HG02798 (cell line): ENCODE results near the gene GRPR.

ENCODE experiments used
- ATAC-seq: cut with Tn5 transposase; IDR thresholded peaks from one replicate; pipeline ENCODE4 v1.9.1; 2021; ENCODE audit warnings: mild to moderate bottlenecking; ENCODE audit not compliant: unreplicated experiment, poor library complexity

The GRPR gene

DNA sequence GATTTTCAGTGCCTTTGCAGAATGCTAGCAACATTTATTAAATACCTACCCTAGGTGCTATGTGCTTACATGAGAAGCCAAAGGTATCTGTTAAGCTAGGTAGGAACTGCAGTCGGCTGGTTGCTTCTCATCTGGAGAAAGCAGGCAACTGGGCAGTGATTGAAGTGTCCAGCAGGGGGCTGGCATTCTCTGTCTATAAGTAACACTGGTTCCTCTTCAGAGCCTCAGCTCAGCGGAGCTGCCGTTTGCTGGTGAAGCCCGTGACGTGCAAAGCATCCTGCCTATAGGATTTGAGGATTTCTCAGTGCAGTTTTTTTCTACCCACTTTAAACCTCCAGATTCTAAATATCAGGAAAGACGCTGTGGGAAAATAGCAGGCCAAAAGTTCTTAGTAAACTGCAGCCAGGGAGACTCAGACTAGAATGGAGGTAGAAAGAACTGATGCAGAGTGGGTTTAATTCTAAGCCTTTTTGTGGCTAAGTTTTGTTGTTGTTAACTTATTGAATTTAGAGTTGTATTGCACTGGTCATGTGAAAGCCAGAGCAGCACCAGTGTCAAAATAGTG is at the start of gene GRPR:
GRPR (plus strand) TSS at position 344 of the 565 bp plus-strand sequence. CDS start 389 bp downstream, outside the sequence.
- peak; percentile 70 for ATAC-seq

DNA sequence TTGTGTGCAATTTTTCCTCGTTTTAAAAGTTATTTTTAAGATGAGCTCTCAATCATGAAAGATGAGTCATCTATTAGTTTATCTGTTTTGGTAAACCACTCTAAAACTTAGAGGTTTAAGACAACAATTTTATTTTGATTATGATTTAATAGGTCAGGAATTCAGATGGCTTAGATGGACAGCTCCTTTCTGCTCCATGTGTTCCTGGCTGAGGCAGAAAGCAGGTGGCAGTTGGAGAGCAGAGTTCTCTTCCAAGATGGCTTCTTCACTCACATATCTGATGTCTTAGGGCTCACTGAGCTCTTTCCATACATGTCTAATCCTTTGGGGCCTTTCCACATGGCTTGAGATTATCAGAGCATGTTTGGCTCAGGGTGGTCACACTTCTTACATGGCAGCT is 48.3 kb upstream of the GRPR start:
- no peak for ATAC-seq

DNA sequence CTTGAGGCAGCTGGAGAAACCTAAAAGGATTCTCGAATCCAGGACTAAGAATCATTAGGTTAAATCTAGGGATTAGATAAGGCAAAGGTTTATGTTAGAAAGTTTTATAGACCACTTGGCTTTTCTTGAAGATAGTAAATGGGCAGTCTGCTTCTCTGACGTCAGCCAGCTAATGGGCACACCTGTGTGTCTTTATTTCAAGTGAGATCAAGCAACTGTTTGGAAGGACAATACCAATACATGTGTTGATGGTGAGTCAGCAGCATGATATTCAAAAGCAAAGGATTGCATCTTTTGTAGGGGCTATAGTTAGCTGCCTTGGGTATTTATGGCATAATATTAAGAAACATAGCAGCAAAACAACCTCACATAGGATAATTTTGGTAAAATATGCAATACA is 46.5 kb upstream of the GRPR start:
- ATAC-seq = no peak

DNA sequence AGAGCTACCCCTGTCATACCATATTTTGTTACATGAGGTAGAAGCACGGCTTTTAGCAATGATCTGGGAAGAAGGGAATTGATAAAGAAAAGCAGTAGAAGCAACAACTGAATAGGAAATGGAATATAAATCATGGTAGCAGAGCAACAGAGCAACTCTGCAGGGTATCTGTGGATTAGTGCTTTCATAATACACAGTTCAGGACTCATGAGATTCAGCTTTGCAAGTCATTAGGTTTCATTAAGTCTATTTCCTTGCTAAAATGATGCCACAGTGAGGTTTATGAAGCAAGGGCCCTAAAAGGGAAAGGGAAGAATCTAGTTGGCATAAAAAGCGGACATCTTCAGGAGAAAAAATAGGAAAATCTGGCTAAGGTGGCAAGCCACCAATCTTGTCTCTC is 45.6 kb upstream of the GRPR start:
- ATAC-seq = no peak

DNA sequence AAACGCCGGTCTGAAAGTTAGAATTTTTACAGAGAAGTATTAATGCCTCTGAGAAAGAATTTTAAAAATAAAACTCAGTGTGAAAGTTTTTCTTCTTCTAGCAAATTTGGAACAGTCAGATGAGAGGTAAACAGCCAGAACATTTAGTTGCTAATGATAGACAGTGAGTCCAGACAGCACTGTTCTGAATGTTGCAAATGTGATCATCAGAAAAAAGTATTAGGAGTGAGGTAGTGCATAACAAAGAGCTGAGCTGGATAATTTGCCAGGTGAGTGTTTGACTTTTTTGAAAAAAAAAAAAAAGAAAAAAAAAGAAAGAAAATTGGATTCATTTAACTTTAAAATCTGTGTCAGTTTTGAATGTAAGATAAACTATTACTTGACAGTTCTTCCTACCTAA is 42.0 kb upstream of the GRPR start:
- ATAC-seq = no peak

DNA sequence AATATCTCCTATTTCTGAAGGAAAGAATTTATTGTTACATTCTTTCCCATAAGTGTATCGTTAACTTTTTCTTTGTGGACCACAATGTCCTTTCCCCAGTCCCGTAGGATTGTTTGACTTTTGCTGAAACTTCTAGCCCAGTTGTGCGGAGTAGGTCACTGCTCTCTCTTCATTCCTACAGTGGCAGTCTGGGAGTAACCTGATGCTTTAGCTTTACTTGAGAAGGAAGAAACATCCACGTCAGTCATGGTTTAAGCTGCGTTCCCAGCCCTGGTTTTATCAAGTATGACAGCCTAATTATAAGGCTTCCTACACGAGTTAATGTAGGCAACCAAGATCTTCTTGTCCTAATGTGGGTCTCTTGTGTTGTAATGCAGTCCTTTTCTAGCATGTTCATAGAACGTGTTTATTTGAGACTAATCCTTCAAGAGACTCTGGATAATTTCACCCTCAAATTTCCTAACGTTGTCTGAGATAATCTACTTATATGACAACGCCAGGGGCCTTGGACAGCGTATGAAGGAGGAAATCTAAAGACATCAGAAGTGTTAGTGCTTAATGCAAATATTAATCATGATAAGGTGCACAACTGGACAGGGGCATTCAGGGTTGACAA is 40.8 kb upstream of the GRPR start:
- no peak for ATAC-seq

DNA sequence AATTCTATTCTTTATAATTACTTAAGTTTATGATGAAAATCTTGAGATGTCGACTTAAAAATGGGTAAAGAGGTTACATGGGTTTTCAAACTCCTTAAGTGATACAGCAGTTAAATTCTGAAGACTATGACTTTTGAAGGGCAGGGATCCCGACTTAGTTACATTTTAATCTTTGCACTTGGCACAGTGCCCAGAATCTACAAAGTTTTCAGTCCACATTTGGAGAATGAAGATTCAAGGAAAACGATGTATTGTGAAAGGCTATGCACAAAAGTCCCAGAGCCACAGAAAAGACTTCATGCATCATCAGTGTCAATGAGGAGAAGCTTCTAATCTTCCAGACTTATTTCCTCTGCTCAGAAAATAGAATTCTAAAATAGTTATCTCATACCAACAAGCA is 36.3 kb upstream of the GRPR start:
- no peak for ATAC-seq

DNA sequence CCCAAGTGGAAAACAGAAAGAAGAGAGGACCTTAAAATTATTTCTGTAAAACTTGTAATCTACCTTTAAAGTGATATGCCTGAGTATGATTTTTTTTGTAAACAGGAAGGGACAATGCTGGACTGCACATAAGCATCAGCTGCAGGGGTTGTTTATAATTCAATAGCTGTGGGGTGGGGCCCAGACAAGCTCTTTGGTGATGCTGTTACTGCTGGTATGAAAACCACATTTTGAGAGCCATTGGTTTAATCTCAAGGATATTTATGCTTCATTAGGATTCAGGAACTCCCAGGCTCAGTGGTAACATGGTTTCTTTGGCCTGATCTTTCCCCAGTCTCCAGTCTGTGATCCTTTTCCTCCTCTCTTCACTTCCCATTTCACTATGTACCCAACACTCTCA is 34.3 kb upstream of the GRPR start:
- ATAC-seq = no peak

DNA sequence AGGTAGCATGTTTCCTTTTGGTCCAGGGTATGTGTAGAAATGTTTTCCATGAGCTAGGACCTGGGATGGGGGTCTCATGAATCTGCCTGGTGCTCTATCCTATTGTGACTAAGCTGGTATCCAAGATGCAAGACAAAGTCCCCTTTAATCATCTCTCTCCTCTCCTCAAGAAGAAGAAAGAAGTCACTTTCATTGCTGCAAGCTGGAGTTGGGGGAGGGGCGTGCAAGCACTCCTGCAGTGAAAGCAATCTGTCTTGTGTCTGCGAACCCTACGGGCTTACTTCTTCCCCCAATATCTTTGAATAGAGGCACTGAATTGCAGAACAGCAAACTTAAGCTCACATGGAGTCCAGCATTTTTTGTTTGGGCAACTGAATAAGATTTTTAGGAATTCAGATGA is 27.2 kb upstream of the GRPR start:
- no peak for ATAC-seq

DNA sequence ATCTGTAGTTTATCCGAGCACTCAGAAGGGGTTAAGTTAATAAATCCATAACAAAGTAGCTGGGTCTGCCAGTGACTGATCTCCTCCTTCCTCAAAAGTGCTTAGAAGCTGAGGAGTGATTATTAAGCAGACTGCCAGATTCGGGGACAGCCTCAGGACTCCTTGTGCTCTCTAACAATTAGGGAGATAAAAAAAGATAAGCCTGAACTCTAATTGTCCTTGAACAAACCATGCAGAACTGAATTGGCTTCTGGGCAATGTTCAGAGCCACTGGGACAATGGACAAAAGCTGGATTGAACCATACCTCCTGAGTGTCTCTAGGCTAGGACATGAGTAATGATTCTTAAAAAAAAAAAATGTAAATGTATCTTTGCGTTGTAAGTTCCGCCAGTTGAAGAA is 22.7 kb upstream of the GRPR start:
- ATAC-seq = no peak

DNA sequence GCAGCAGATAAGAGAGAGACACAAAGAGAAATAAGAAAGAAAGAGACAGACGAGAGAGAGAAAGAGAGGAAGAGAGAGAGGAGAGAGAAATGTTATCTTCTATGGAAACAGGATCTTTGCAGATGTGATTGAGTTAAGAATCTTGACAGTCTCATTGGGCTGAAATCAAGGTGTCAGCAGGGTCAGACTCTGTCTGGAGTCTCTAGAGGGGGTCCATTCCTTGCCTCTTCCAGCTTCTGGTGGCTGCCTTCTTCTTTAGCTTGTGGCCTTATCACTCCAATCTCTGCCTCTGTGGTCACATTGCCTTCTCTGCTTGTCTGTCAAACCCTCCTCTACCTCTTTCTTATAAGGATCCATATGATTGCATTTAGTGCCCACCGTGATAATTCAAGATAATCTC is 21.8 kb upstream of the GRPR start:
- ATAC-seq = no peak

DNA sequence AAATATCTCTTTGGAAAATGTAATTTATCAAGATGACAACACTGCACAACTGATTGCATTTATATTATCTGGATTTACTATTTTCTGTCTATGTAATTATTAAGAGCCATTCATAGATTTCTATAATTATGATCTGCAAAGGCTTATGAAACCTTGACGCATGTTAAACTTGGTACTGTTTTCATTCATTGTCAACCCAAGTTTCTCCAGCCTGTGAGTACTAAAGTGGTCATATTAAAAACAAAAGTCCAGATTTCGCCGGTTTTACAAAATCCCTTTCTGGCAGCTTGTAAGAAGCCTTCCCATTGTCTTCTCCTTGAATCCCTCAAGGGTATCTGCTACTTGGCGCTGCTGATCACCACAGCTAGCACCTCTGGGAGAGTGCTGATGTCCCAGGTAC is 19.7 kb upstream of the GRPR start:
- ATAC-seq = no peak

DNA sequence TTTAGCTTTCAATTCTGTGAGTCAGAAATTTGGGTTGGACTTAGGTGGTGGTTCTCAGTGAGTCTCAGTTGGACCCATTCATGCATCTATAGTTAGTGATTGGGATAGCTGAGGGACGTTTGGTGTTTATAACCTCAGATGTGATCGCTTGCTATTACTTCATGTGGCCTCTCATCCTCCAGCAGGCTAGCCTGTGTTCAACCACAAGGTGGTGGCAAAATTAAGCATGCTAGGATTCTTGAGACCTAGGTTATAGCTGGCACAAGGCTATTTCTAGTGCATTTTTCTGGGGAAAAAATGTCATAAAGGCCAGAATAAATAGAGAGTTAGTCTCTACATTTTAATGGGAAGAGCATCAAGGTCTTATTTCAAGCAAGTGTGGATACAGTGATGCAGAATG is 10.9 kb upstream of the GRPR start:
- no peak for ATAC-seq

DNA sequence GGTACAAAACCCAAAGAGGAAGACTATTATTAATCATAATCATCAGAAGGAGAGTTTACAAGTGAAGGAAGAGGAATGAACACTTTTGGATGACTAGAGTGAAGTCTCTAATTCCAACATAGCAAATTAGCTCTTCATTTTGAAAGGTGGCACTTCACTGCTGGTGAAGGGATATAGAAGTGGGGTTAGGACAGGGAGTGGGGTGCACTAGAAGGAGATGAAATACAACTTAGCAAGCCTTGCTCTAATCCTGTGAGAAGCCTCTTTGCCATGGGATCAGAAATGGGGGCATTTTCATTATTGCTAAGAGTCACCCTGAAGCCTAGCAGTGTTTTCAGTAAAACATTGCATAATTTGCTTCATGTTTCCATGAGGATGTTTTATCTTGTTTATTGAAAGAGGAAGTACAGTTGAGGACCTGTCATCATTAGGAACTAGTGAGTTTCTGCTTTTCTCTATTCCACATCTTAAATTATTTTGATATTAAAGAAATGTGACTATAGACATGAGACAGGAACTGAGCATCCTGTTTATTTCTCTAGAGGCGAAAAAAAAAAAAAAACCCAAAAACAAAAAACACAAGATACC is 9.3 kb upstream of the GRPR start:
- no peak for ATAC-seq

DNA sequence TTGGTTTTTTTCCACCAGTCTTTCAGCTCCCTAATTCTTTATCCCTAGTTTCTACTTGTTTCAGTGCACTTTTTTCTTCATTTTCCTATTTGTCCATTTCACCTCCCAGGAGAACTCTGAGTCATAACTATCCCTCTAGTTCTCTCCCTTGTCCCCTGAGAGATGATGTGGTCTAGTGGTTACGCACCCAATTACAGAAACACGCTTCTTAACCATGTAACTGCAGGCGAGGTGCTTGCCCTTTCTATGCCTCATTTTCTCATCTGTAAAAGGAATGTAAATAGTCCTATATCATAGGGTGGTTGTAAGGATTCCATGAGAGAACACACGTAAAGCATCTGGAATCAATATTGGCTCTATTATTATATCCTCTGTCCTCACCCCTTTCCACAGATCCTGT is 8.8 kb upstream of the GRPR start:
- no peak for ATAC-seq

DNA sequence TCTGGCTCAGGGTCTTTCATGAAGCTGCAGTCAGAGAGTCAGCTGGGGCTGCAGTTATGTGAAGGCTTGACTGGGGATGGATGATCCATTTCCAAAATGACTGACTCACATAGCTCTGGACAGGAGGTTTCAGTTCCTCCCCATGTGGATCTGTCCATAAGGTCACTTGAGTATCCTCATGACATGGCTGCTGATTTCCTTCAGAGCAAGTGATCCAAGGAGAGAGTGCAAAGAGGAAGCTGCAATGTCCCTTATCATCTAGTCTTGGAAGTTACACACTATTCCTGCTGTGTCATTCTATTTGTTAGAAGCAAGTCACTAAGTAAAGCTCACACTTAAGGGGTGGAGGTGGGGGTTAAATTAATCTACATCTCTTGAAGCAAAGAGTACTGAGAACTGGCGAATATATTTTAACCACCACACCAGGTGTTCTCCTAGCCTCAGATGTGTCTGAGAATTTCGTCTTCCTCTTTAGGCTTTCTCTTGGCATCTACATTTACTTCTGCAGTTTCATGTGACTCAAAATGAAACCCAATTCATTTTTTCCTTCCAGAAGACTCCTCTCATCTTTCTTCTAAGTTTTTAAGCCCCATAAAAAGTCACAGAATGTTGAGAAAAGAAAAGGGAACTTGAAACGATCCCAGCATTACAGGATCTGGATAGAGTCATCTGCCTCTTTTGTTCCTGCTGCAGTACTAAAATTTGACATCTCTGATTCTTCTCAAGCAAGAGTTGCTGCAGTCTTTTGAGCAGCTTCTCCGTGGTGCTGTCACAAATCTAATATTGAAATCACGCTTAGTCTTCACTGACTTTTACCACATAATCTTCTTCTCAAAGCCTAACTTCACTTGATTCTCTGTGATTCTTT is 3.8 kb upstream of the GRPR start:
- peak; percentile 87 for ATAC-seq

DNA sequence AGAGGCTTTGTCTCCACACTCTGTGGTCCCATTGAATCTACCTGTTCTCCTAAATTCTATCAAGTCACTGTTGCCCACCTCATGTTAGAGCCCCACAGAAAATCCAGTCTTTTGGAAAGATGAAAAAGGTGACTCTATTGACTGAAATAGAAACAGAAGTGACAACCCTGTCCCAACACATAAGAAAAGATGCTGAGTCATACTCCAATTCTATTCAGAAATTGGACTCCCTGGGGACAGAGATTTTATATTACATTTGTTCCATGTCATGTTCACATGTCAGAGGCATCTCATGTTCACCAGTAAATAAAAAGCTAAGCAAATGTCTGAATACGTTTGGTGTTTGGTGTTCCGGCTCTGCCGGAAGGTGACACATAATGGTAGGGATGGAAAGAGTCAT is 2.9 kb upstream of the GRPR start:
- no peak for ATAC-seq

DNA sequence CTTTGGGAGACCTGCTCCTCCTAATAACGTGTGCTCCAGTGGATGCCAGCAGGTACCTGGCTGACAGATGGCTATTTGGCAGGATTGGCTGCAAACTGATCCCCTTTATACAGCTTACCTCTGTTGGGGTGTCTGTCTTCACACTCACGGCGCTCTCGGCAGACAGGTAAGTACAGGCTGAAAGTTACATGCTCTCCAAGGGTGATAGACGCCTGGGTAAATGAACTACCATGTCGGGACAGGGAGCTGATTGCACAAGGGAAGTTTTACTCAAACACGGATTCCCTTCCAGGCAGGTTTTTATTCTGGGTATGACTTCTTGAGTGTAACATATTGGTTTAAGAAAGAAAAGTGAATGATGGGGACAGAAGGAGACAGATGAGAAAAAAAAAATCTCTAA is 836 bp downstream of the GRPR start:
- ATAC-seq = no peak

DNA sequence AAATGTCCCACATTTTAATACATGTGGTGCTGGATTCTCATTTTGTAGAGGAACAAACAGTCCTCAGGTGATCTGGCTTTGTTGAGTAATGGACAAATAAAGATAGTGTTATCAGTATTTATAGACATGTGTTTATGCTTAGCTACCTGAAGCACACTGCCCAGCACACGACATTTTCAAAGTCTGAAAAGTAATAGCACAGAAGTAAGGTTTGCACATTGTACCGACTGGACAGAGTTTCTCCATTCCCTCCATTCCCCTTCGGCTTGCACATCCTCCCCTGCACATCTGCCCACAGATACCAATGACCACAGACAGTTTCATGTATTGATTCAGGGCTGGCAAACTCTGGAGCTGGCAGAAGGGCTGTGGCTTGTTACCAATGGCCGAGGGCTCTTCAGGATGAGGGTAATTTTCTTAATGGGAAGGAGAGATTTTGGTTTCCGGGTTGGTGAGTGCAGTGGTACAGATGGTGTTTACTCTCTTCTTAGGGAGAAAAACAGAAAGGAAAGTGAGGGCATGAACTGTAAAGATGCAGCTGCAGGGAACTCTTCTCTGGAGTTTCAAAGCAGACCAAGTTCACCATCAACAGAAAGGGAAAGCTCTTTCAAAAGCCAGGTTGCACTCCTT is 2.3 kb downstream of the GRPR start:
- ATAC-seq = no peak

DNA sequence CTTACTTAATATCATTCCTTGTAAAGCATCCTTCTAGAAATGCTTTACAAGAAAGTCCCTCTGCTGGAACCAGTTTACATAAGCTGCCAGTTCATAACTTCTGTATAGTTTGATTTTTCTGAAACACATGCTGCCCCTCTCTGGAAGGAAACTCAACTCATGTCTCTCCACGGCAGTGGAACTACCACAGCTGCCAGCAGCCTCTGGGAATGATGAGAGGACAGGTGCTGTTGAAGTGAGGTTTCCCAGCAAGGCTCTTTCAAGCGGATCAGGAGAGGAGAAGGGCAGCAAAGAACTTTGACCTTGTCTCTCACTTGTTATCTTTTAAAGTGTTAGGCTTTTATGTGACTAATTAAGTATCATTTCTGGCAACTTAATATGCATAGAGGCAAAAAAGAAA is 7.3 kb downstream of the GRPR start:
- ATAC-seq = no peak

DNA sequence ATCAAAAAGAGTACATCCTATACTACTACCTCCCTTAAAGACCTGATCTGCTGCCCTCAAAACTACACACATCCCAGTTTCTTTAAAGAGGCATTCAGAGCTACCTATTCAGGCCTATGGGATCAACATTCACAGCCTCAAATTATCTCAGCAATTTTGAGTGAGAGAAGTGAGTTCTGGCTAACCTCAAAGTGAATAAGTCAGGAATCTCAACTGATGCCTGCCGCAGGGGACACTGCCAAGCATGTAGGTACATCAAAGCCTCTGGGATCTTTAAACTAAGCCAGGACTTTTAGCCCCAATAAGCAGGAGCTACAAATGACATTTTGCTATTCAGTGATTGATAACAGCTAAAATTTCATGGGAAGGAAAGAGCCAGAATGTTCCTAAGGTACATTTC is 11.6 kb downstream of the GRPR start:
- no peak for ATAC-seq
